Lower leg skin (tissue), 3 donors: ENCODE data around the gene AP2A1.

Experiments
- CTCF ChIP-seq, 3 donors: fragments of 450-650 bp; IDR thresholded peaks; one replicate each; pipeline ENCODE4 v1.5.1; 2016; ENCODE audit warnings: antibody characterized with exemption in 3 of 3, mild to moderate bottlenecking in 3 of 3, moderate library complexity in 2 of 3
- POLR2A ChIP-seq, 2 donors: fragments of 450-650 bp; IDR thresholded peaks; one replicate each; pipeline ENCODE4 v1.6.1; 2016 to 2017; ENCODE audit warnings: antibody characterized with exemption in 2 of 2, mild to moderate bottlenecking in 1 of 2, moderate library complexity in 1 of 2

GRCh38 chr19:49739933-49740332 lies 26.9 kb upstream of the AP2A1 start:
- TF ChIP-seq CTCF (IDR thresholded peaks at IDR 0.05): no peak
- TF ChIP-seq POLR2A (IDR thresholded peaks at IDR 0.05): no peak
